Endothelial cell of umbilical vein (primary cell): ENCODE results near the gene KCNJ5.

ENCODE experiments used
- CTCF ChIP-seq, 2 donors: IDR thresholded peaks; 1 replicate in 1 of 2; 2 replicates in 1 of 2; pipeline ENCODE4 v1.5.1; 2011; ENCODE audit warnings: low read length in 2 of 2, mild to moderate bottlenecking in 2 of 2, moderate library complexity in 2 of 2, control low read depth in 1 of 2, inconsistent platforms in 1 of 2, low read depth in 1 of 2; ENCODE audit not compliant: insufficient read depth in 1 of 2; ENCODE audit errors: extremely low read depth in 1 of 2
- GATA2 ChIP-seq: IDR thresholded peaks from 2 replicates; pipeline ENCODE4 v1.7.0; 2011; ENCODE audit warnings: low read depth, mild to moderate bottlenecking, moderate library complexity, mixed read lengths, low read length; ENCODE audit not compliant: insufficient read length, insufficient read depth
- JUN ChIP-seq: IDR thresholded peaks from 2 replicates; pipeline ENCODE4 v1.6.1; 2011; ENCODE audit warnings: borderline replicate concordance, low read depth; ENCODE audit not compliant: insufficient read length, insufficient read depth
- MAX ChIP-seq: IDR thresholded peaks from 2 replicates; pipeline ENCODE4 v1.6.1; 2011; ENCODE audit not compliant: insufficient read depth, insufficient read length
- MYC ChIP-seq: IDR thresholded peaks from one replicate; pipeline ENCODE4 v1.6.1; 2011; ENCODE audit warnings: mild to moderate bottlenecking, low read depth, low read length
- POLR2A ChIP-seq: IDR thresholded peaks from 2 replicates; pipeline ENCODE4 v1.6.1; 2012; ENCODE audit warnings: low read depth, mild to moderate bottlenecking, control low read depth, low read length
- POLR2AphosphoS5 ChIP-seq: IDR thresholded peaks from 2 replicates; pipeline ENCODE4 v1.6.1; 2012; ENCODE audit warnings: low read depth, mild to moderate bottlenecking, control low read depth, low read length, moderate library complexity; ENCODE audit not compliant: insufficient read depth

- TF ChIP-seq POLR2A = no peak
- no peak for TF ChIP-seq CTCF (IDR thresholded peaks at IDR 0.05; ENCODE audit: extremely low read depth in 1 of 2, insufficient read depth in 1 of 2, low read depth in 1 of 2, low read length in 2 of 2)
- no peak for TF ChIP-seq GATA2
- TF ChIP-seq JUN = no peak
- no peak for TF ChIP-seq POLR2AphosphoS5
- TF ChIP-seq MAX = no peak
- TF ChIP-seq MYC = no peak
These were observed 38.3 kb downstream of the KCNJ5 start for GRCh38 chr11:128929468-128929867.
